ENCODE data around the gene ELL. TPM values are rescaled to one million over a fixed set of nuclear protein-coding genes. Genes with fewer than 3 reads are reported as not detected.

Gene ELL
- total and polyA plus RNA-seq, 3 experiments from 2014 or later, result 22.1 to 25.5 (median 24.4) TPM

DNA sequence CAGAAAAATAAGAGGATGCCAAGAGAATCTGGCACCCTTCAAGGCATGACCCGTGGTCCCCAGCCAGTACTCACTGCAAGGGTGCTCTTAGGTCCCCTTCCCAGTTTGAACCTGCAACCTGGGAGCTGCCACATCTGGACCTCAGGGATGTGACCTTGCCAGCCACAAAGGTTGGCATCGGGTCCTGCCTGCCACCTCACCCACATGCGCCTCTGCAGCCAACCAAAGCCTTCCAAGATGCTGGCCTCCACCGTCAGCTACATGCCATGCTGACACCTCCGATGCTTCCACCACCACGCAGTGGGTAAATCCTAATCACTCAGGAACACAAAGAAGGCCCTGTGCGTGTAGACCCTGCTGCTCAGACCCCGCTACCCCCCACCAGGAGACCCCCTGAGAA, 35.1 kb downstream of the ELL start:
- no peaks in the 10 kb centered on the region for H3K27me3 Mint-ChIP-seq
- POLR2A ChIA-PET, result interaction anchor here (1.2 kb wide), 1 partner anchor 10 kb away, joined by 5 read pairs; no protein-coding TSS in a partner anchor
- no peak overlapping the region for H3K27ac ChIP-seq (ENCODE audit: low read depth, low read length)
- H3K4me3 Mint-ChIP-seq, result peak overlapping the region in 5 of 7 donors; percentile 5 to 81 (median 69)
- peak overlapping the region in 7 of 8 donors; percentile 85 to 100 (median 94) for H3K27ac Mint-ChIP-seq
- no peaks in the 10 kb centered on the region for H3K36me3 ChIP-seq (ENCODE audit: insufficient read depth, low read length)
- peaks cover 60 to 95% (median 75%) of the 10 kb centered on the region in 3 donors for H3K4me1 Mint-ChIP-seq
- no peaks in the 10 kb centered on the region for H3K27me3 ChIP-seq (ENCODE audit: insufficient read depth, low read length, poor library complexity, severe bottlenecking)
- peaks cover 48% of the 10 kb centered on the region for H3K4me1 ChIP-seq (ENCODE audit: insufficient read depth, low read length)
- DNase-seq, result no peak
- H3K9me3 Mint-ChIP-seq, result no peaks in the 10 kb centered on the region
- CTCF ChIA-PET, result interaction anchor here (1.0 to 2.5 kb wide), 4 partner anchors 12 to 36 kb away, joined by 3 to 8 read pairs (median 4); partner anchors contain the start of gene ELL
- peaks cover 0 to 3% (median 0%) of the 10 kb centered on the region in 3 donors for H3K36me3 Mint-ChIP-seq
- no peak overlapping the region for H3K4me3 ChIP-seq (ENCODE audit: low read length)
- no peaks in the 10 kb centered on the region for H3K9me3 ChIP-seq (ENCODE audit: low read length)

DNA sequence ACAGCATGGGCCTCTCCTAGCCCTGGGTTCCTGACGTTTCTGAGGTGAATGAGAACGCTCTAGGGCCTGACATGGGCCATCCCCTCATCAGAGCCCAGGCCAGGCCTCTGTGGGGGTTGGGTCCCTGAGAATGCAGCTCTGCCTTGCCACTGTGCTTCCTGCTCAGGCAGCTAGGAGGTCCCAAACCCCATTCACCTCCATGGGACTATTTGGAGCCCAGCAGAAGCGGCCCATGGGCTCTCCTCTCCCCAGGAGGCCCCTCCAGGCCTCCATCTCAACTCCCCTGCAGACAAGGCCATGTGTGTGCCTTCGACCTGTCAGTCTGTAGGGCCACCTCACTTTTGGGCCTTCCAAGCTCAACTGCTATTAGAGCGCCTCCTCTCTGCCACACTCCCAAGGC, 36.9 kb downstream of the ELL start:
- H3K4me3 Mint-ChIP-seq, result peak overlapping the region in 4 of 7 donors; percentile 17 to 70 (median 28)
- H3K4me1 ChIP-seq (ENCODE audit: insufficient read depth, low read length), result peaks cover 53% of the 10 kb centered on the region
- POLR2A ChIA-PET, result interaction anchor here (0.6 to 1.1 kb wide), 3 partner anchors 11 to 66 kb away, joined by 3 to 4 read pairs (median 3); partner anchors contain the start of gene SSBP4
- H3K36me3 ChIP-seq (ENCODE audit: insufficient read depth, low read length), result no peaks in the 10 kb centered on the region
- H3K27me3 Mint-ChIP-seq, result no peaks in the 10 kb centered on the region
- CTCF ChIA-PET, result interaction anchor here (1.0 to 2.5 kb wide), 5 partner anchors 11 to 120 kb away, joined by 3 to 8 read pairs (median 7); partner anchors contain the start of gene REX1BD
- H3K36me3 Mint-ChIP-seq, result peaks cover 0 to 2% (median 0%) of the 10 kb centered on the region in 3 donors
- no peaks in the 10 kb centered on the region for H3K9me3 Mint-ChIP-seq
- no peaks in the 10 kb centered on the region for H3K9me3 ChIP-seq (ENCODE audit: low read length)
- H3K4me3 ChIP-seq (ENCODE audit: low read length), result no peak overlapping the region
- DNase-seq, result no peak
- H3K27me3 ChIP-seq (ENCODE audit: insufficient read depth, low read length, poor library complexity, severe bottlenecking), result no peaks in the 10 kb centered on the region
- peaks cover 62 to 96% (median 82%) of the 10 kb centered on the region in 3 donors for H3K4me1 Mint-ChIP-seq
- no peak overlapping the region for H3K27ac ChIP-seq (ENCODE audit: low read depth, low read length)
- H3K27ac Mint-ChIP-seq, result peak overlapping the region in 7 of 8 donors; percentile 50 to 100 (median 90)

DNA sequence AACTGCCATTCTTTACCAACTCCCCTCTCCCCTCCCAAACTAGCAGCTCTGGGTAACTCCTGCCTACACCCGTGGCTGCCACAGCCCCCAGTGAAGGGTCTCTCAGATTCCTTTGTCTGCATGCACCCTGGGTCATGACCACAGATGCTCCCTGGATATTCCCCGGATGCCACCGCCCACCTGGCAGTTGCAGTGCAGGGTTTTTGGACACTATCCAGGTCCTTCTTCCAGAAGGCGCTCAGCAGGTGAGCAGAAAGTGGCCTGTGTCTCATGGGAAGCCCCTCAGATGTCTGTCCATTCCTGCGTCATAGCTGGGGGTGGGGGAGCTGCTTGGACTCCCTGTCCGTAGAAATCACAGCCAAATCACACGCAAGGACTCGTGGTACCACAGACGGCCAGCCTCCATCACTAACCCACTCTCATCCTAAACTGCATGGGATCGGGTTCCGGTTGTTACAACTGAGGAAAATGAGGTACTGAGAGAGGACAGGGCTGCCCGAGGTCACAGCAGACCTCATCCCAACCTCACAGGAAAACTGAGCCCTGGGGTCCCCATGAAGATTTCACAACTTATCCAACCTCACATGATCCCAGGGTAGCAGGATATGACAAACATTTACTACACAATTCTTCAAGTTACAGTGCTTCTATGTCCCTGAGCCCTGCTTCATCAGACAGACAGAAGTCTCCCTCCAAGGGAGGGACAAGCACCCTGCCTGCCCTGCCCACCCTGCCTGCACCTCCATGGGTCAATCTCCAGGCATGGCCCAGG, 38.6 kb downstream of the ELL start:
- peaks cover 70 to 95% (median 83%) of the 10 kb centered on the region in 3 donors for H3K4me1 Mint-ChIP-seq
- no peak overlapping the region for H3K4me3 ChIP-seq (ENCODE audit: low read length)
- no peaks in the 10 kb centered on the region for H3K9me3 Mint-ChIP-seq
- ChIA-PET CTCF (interaction anchor here (0.7 to 1.8 kb wide), 3 partner anchors 10 to 37 kb away, joined by 3 to 5 read pairs (median 3); no protein-coding TSS in a partner anchor), POLR2A (no interaction called here)
- H3K4me1 ChIP-seq (ENCODE audit: insufficient read depth, low read length), result peaks cover 70% of the 10 kb centered on the region
- H3K36me3 ChIP-seq (ENCODE audit: insufficient read depth, low read length), result no peaks in the 10 kb centered on the region
- H3K27me3 ChIP-seq (ENCODE audit: insufficient read depth, low read length, poor library complexity, severe bottlenecking), result no peaks in the 10 kb centered on the region
- H3K27ac Mint-ChIP-seq, result peak overlapping the region; percentile 61 to 100 (median 86)
- no peaks in the 10 kb centered on the region for H3K27me3 Mint-ChIP-seq
- peak overlapping the region in 2 of 7 donors; percentile 13 to 48 for H3K4me3 Mint-ChIP-seq
- DNase-seq, result no peak
- no peak overlapping the region for H3K27ac ChIP-seq (ENCODE audit: low read depth, low read length)
- peaks cover 0 to 2% (median 0%) of the 10 kb centered on the region in 3 donors for H3K36me3 Mint-ChIP-seq
- H3K9me3 ChIP-seq (ENCODE audit: low read length), result no peaks in the 10 kb centered on the region

DNA sequence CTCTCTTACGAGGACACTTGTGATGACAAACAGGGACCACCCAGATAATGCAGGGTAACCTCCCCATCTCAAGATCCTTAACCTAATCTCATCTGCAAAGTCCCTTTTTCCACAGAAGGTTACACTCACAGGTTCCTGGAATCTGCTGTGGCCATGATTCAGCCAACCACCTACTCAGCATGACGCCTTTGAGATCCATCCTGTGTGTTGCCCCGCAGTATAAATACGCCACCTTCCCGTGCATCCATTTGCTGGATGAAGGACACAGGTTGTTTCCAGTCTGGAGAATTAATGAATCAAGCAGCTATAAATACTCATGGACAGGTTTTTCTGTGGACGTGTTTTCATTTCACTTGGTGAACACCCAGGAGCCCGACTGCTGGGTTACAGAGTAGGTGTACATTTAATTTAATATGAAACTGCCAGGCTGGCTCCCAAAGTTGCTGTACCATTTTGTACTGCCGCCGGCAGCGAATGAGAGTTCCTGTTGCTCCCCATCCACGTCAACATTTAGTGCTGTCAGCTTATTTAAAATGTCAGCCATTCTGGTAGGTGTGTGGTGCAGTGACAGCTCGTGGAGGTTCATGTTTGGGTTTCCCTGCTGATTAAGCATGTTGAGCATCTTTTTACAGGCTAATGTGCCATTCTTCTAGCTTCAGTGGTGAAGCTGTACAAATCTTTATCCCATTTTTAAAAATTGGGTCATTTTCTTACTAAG, 40.2 kb downstream of the ELL start:
- Mint-ChIP-seq H3K27ac (peak overlapping the region; percentile 34 to 100 (median 66)), H3K4me3 (peak overlapping the region in 2 of 7 donors; percentile 17 to 74), H3K9me3 (no peaks in the 10 kb centered on the region), H3K27me3 (no peaks in the 10 kb centered on the region), H3K36me3 (peaks cover 0 to 5% (median 0%) of the 10 kb centered on the region in 3 donors), H3K4me1 (peaks cover 72 to 95% (median 83%) of the 10 kb centered on the region in 3 donors)
- Histone ChIP-seq H3K27me3 (ENCODE audit: insufficient read depth, low read length, poor library complexity, severe bottlenecking) (no peaks in the 10 kb centered on the region), H3K4me3 (ENCODE audit: low read length) (no peak overlapping the region), H3K4me1 (ENCODE audit: insufficient read depth, low read length) (peaks cover 73% of the 10 kb centered on the region), H3K27ac (ENCODE audit: low read depth, low read length) (peak overlapping the region; percentile 2), H3K9me3 (ENCODE audit: low read length) (no peaks in the 10 kb centered on the region), H3K36me3 (ENCODE audit: insufficient read depth, low read length) (no peaks in the 10 kb centered on the region)
- POLR2A ChIA-PET, result interaction anchor here (0.6 to 0.7 kb wide), 2 partner anchors 201 to 350 kb away, joined by 3 read pairs; partner anchors contain the start of gene UPF1
- no peak for DNase-seq
- CTCF ChIA-PET, result interaction anchor here (0.8 to 1.8 kb wide), 5 partner anchors 10 to 280 kb away, joined by 3 to 5 read pairs (median 4); no protein-coding TSS in a partner anchor

DNA sequence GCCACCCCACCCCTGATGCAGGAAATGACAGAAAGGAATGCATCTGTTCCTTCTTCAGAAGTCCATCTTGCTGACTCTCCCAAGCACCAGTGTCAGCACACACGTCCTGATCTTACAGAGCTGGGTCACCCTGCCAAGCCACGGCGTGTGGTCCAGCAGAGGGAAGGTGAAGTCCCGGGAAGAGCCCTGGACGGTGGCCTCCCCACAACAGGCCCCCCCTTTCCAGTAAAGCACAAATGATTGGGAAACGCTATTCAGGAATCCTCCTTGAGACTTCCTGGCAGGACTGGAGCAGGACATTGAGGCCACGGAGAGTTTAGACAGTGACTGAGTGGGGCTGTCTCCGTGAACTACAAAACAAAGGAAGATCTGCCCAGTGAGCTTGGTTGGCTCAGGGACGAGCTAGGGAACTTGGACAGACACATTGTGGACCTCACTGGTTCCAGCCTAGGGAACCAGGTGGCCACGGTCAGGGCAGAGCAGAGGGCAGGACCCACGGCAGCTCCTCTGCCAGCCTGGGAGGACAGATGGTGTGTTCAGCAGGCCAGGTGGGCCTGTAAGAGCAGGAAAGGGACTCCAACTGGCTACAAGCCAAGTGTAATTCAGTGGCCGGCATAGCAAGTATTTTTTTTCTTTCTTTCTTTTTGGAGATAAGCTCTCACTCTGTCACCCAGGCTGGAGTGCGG, 41.7 kb downstream of the ELL start:
- Histone ChIP-seq H3K27me3 (ENCODE audit: insufficient read depth, low read length, poor library complexity, severe bottlenecking) (no peaks in the 10 kb centered on the region), H3K9me3 (ENCODE audit: low read length) (no peaks in the 10 kb centered on the region), H3K36me3 (ENCODE audit: insufficient read depth, low read length) (no peaks in the 10 kb centered on the region), H3K27ac (ENCODE audit: low read depth, low read length) (no peak overlapping the region), H3K4me3 (ENCODE audit: low read length) (no peak overlapping the region), H3K4me1 (ENCODE audit: insufficient read depth, low read length) (peaks cover 71% of the 10 kb centered on the region)
- ChIA-PET CTCF (interaction anchor here (1.2 to 2.2 kb wide), 4 partner anchors 10 to 41 kb away, joined by 3 to 7 read pairs (median 5); partner anchors contain the start of gene ELL), POLR2A (interaction anchor here (1.2 kb wide), 1 partner anchor 16 kb away, joined by 3 read pairs; no protein-coding TSS in a partner anchor)
- Mint-ChIP-seq H3K4me3 (peak overlapping the region in 6 of 7 donors; percentile 32 to 85 (median 60)), H3K36me3 (peaks cover 0 to 9% (median 0%) of the 10 kb centered on the region in 3 donors), H3K27me3 (no peaks in the 10 kb centered on the region), H3K9me3 (peaks cover 0 to 4% (median 0%) of the 10 kb centered on the region in 5 donors), H3K27ac (peak overlapping the region; percentile 61 to 100 (median 94)), H3K4me1 (peaks cover 72 to 94% (median 86%) of the 10 kb centered on the region in 3 donors)
- no peak for DNase-seq

DNA sequence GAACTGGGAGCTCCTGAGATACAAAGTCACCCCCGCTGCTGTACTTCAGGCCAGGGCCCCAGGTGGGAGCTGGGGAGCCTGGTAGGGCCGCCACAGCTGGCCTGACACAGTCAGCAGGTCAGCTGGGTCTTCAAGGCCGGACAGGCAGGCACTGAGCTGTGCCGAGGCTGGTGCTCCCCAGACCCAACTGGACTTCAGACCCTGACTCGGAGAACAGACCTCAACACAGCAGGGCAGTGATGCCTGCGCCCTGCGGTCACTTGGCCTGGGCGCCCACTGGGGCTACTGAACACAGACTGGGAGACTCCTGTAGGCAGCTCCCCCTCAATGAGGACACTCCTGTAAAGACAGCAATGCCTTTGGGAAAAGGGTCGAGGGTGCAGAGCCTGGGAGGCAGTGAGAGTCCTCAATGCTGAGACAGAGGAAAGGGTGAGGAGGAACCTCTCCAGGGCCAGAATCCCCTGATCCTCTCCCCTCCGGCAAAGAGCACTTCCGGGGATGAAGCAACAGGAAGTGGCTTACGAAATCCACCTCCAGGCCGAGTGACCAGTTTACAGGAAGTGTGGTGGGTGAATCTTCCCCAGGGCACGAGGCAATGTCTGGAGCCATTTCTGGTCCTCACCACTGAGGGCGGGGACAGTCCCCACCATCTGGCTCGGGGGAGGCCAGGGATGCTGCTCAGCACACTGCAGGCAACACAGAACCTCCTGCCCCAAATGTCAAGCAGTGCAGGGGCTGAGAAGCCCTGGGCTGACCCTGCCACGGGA, 43.1 kb downstream of the ELL start:
- Mint-ChIP-seq H3K27me3 (no peaks in the 10 kb centered on the region), H3K27ac (peak overlapping the region; percentile 93 to 100 (median 96)), H3K4me3 (peak overlapping the region; percentile 68 to 86 (median 77)), H3K9me3 (peaks cover 0 to 5% (median 0%) of the 10 kb centered on the region in 5 donors), H3K36me3 (peaks cover 0 to 12% (median 0%) of the 10 kb centered on the region in 3 donors), H3K4me1 (peaks cover 78 to 94% (median 86%) of the 10 kb centered on the region in 3 donors)
- Histone ChIP-seq H3K9me3 (ENCODE audit: low read length) (no peaks in the 10 kb centered on the region), H3K36me3 (ENCODE audit: insufficient read depth, low read length) (no peaks in the 10 kb centered on the region), H3K27me3 (ENCODE audit: insufficient read depth, low read length, poor library complexity, severe bottlenecking) (no peaks in the 10 kb centered on the region), H3K4me1 (ENCODE audit: insufficient read depth, low read length) (peaks cover 82% of the 10 kb centered on the region), H3K4me3 (ENCODE audit: low read length) (no peak overlapping the region), H3K27ac (ENCODE audit: low read depth, low read length) (peak overlapping the region; percentile 51)
- ChIA-PET CTCF (interaction anchor here (0.9 to 2.2 kb wide), 4 partner anchors 18 to 43 kb away, joined by 3 to 7 read pairs (median 4); partner anchors contain the start of gene ELL), POLR2A (interaction anchor here (0.6 to 1.2 kb wide), 3 partner anchors 17 to 50 kb away, joined by 3 to 6 read pairs (median 4); no protein-coding TSS in a partner anchor)
- peak in 4 of 5 donors; percentile 40 to 74 (median 57) for DNase-seq
